A673 (cell line): Measurements from ENCODE around the gene NDUFB10. TPM values are rescaled to one million over a fixed set of nuclear protein-coding genes. Genes with fewer than 3 reads are reported as not detected.

Experiments used
- Bru-seq: library from RNA; stranded (reverse); fragments of 400-500 nt; gene quantifications from one replicate; lab custom pipeline; 2021; lab: Mats Ljungman, UMichigan
- BruChase-seq, 2 experiments: library from RNA; stranded (reverse); fragments of 400-500 nt; gene quantifications; one replicate each; lab custom pipeline; 2021; lab: Mats Ljungman, UMichigan
- BruUV-seq: library from RNA; stranded (reverse); fragments of 400-500 nt; replicated peaks from 2 replicates; lab custom pipeline; 2021; lab: Mats Ljungman, UMichigan
- CTCF ChIA-PET: fragments of 300-600 bp; sonication (Branson Sonifier 250); formaldehyde crosslinking; loops from one replicate; lab custom pipeline; 2022; ENCODE audit warnings: antibody characterized with exemption; lab: Charles Lee
- POLR2A ChIA-PET: fragments of 300-600 bp; sonication (Branson Sonifier 250); formaldehyde crosslinking; loops from one replicate; lab custom pipeline; 2022; ENCODE audit warnings: antibody characterized with exemption; ENCODE audit not compliant: low non-redundant PET; lab: Charles Lee
- DNase-seq: peaks from one replicate; pipeline ENCODE4 v3.0.0-alpha.2; 2015; ENCODE audit warnings: low spot score
- H3K27ac ChIP-seq: fragments of 200-600 bp; sonication (generic); 2 replicates; pipeline ENCODE4 v1.5.1; 2016; ENCODE audit warnings: mixed run types, low read depth, mild to moderate bottlenecking, mixed read lengths, antibody characterized with exemption, low read length; ENCODE audit not compliant: poor library complexity, severe bottlenecking
- H3K27me3 ChIP-seq: fragments of 200-600 bp; sonication (generic); replicated peaks from 2 replicates; pipeline ENCODE4 v1.6.1; 2017; ENCODE audit warnings: mixed run types, low read depth, mild to moderate bottlenecking, mixed read lengths, antibody characterized with exemption, low read length; ENCODE audit not compliant: insufficient read depth, poor library complexity
- H3K36me3 ChIP-seq: fragments of 200-600 bp; sonication (generic); 2 replicates; pipeline ENCODE4 v1.6.1; 2016; ENCODE audit warnings: mixed run types, mild to moderate bottlenecking, mixed read lengths, antibody characterized with exemption, low read length; ENCODE audit not compliant: insufficient read depth, poor library complexity, severe bottlenecking
- H3K4me1 ChIP-seq: fragments of 200-600 bp; sonication (generic); 2 replicates; pipeline ENCODE4 v1.6.1; 2017; ENCODE audit warnings: mixed run types, mild to moderate bottlenecking, mixed read lengths, antibody characterized with exemption, low read length; ENCODE audit not compliant: insufficient read depth, poor library complexity, severe bottlenecking
- H3K4me3 ChIP-seq: fragments of 200-600 bp; sonication (generic); 2 replicates; pipeline ENCODE4 v1.5.1; 2016; ENCODE audit warnings: low read depth, mixed run types, mild to moderate bottlenecking, mixed read lengths, low read length; ENCODE audit not compliant: poor library complexity, severe bottlenecking
- H3K9me3 ChIP-seq: fragments of 200-600 bp; sonication (generic); 2 replicates; pipeline ENCODE4 v1.6.1; 2016; ENCODE audit warnings: mixed run types, low read depth, mild to moderate bottlenecking, mixed read lengths, antibody characterized with exemption, low read length; ENCODE audit not compliant: poor library complexity, severe bottlenecking
- CTCF ChIP-seq: fragments of 300-800, 200-600 bp; sonication (generic); conservative IDR thresholded peaks from 2 replicates; pipeline ENCODE4 v1.5.1; 2017; ENCODE audit warnings: low read depth, mild to moderate bottlenecking, antibody characterized with exemption, low read length, moderate library complexity, mixed read lengths
- EZH2 ChIP-seq: fragments of 200-600 bp; sonication (generic); IDR thresholded peaks from 2 replicates; pipeline ENCODE4 v1.6.1; 2017; ENCODE audit warnings: borderline replicate concordance, low read depth, mild to moderate bottlenecking, mixed read lengths, antibody characterized with exemption, low read length; ENCODE audit not compliant: poor library complexity, severe bottlenecking
- intact Hi-C: fragments of 100-400 bp; cut with micrococcal nuclease; formaldehyde crosslinking; loops from one replicate; pipeline ENCODE4 v1.10.0; 2022; ENCODE audit not compliant: unreplicated experiment
- long read RNA-seq: library from polyadenylated mRNA; stranded (forward); transcript quantifications from one replicate; pipeline ENCODE4 v2.0.0, GENCODE V29; 2022
- total RNA-seq: library from RNA; stranded (reverse); gene quantifications from 2 replicates; pipeline ENCODE4 v1.2.3, GENCODE V29; 2021

NDUFB10 gene
- total RNA-seq (178 and 210 TPM in 2 replicates), Bru-seq, nascent RNA (percentile 67 among the genes with signal in this experiment), BruChase-seq, experiment 1, labeled RNA remaining after a 2-hour chase (percentile 73 among the genes with signal in this experiment), BruChase-seq, experiment 2, labeled RNA remaining after a 6-hour chase (percentile 82 among the genes with signal in this experiment)
- long read RNA-seq, transcript NDUFB10-201 (4 exons, 705 nt): major isoform, 140 of 169 reads
- long read RNA-seq, transcript NDUFB10-205 (4 exons, 495 nt): minor isoform, 7 of 169 reads
- long read RNA-seq, transcript NDUFB10-202 (3 exons, 830 nt): minor isoform, 9 of 169 reads
- long read RNA-seq, partial matches to known transcripts: 2 of 169 reads
- long read RNA-seq, other reads (novel, unspliced or antisense): 7 of 169 reads

- Histone ChIP-seq H3K36me3 (peaks cover 27% of the 10 kb centered on the region), H3K4me1 (peaks cover 16% of the 10 kb centered on the region), H3K9me3 (no peaks in the 10 kb centered on the region), H3K27me3 (no peaks in the 10 kb centered on the region), H3K4me3 (peak within 1 kb of the TSS; percentile 88), H3K27ac (peak within 1 kb of the TSS; percentile 86)
- intact Hi-C loops: no loop called here
- ChIA-PET POLR2A (no interaction called here), CTCF (no interaction called here)
- no TSS peak for BruUV-seq
- TF ChIP-seq EZH2 (no peak), CTCF (peak; percentile 59)
- DNase-seq: peak; percentile 91
Observed at GRCh38 chr16:1959269-1960039, at the start of gene NDUFB10. TSS of gene NDUFB10 (plus strand) at chr16:1959538. CDS start at chr16:1959625, 87 bp downstream.

- POLR2A ChIA-PET: no interaction called here
- intact Hi-C loops: no loop called here
- DNase-seq: no peak
- Histone ChIP-seq H3K4me3 (no peak overlapping the region), H3K4me1 (no peaks in the 10 kb centered on the region), H3K27me3 (no peaks in the 10 kb centered on the region), H3K36me3 (no peaks in the 10 kb centered on the region), H3K27ac (no peak overlapping the region), H3K9me3 (no peaks in the 10 kb centered on the region)
- TF ChIP-seq CTCF: no peak
- no peak for TF ChIP-seq EZH2
- BruUV-seq: no TSS peak
- CTCF ChIA-PET: no interaction called here
Observed at GRCh38 chr16:1909561-1910231, 49.6 kb upstream of the NDUFB10 start.

GRCh38 chr16:1911467-1912214 lies 47.7 kb upstream of the NDUFB10 start:
- intact Hi-C loops: no loop called here
- Histone ChIP-seq H3K4me3 (no peak overlapping the region), H3K9me3 (no peaks in the 10 kb centered on the region), H3K27ac (no peak overlapping the region), H3K27me3 (peaks cover 14% of the 10 kb centered on the region), H3K4me1 (no peaks in the 10 kb centered on the region), H3K36me3 (no peaks in the 10 kb centered on the region)
- no TSS peak for BruUV-seq
- CTCF ChIA-PET: no interaction called here
- POLR2A ChIA-PET: interaction anchor here (0.7 kb wide), 1 partner anchor 15 kb away, joined by 15 read pairs; no protein-coding TSS in a partner anchor
- TF ChIP-seq CTCF: no peak
- TF ChIP-seq EZH2: no peak
- no peak for DNase-seq
